Measurements from ENCODE around the gene FSIP1.

Gene FSIP1

GRCh38 chr15:39625451-39625850 is 157.2 kb downstream of the FSIP1 start:
- in situ Hi-C loops (cut with HindIII; ENCODE audit: low sequenced_read_pairs), result no loop called here

GRCh38 chr15:39624806-39625205 is 157.8 kb downstream of the FSIP1 start:
- in situ Hi-C loops (cut with HindIII; ENCODE audit: low sequenced_read_pairs), result no loop called here

- in situ Hi-C loops (cut with HindIII; ENCODE audit: low sequenced_read_pairs), result no loop called here
Observed at GRCh38 chr15:39623529-39623931, 159.1 kb downstream of the FSIP1 start.

GRCh38 chr15:39622660-39623516 is 159.8 kb downstream of the FSIP1 start:
- in situ Hi-C loops (cut with HindIII; ENCODE audit: low sequenced_read_pairs), result no loop called here

- in situ Hi-C loops (cut with HindIII; ENCODE audit: low sequenced_read_pairs), result no loop called here
Observed at GRCh38 chr15:39621976-39622375, 160.7 kb downstream of the FSIP1 start.

- in situ Hi-C loops (cut with HindIII; ENCODE audit: low sequenced_read_pairs), result no loop called here
Observed at GRCh38 chr15:39621210-39621609, 161.4 kb downstream of the FSIP1 start.

GRCh38 chr15:39618063-39618823 is 164.4 kb downstream of the FSIP1 start:
- in situ Hi-C loops (cut with HindIII; ENCODE audit: low sequenced_read_pairs), result no loop called here

GRCh38 chr15:39616731-39617455 is 165.7 kb downstream of the FSIP1 start:
- in situ Hi-C loops (cut with HindIII; ENCODE audit: low sequenced_read_pairs), result no loop called here

- in situ Hi-C loops (cut with HindIII; ENCODE audit: low sequenced_read_pairs), result no loop called here
Observed at GRCh38 chr15:39613861-39614260, 168.8 kb downstream of the FSIP1 start.

GRCh38 chr15:39613271-39613670 is 169.4 kb downstream of the FSIP1 start:
- in situ Hi-C loops (cut with HindIII; ENCODE audit: low sequenced_read_pairs), result no loop called here

- in situ Hi-C loops (cut with HindIII; ENCODE audit: low sequenced_read_pairs), result no loop called here
Observed at GRCh38 chr15:39610665-39611064, 172.0 kb downstream of the FSIP1 start.

- in situ Hi-C loops (cut with HindIII; ENCODE audit: low sequenced_read_pairs), result loop anchor here (5.0 kb wide), 1 partner anchor 58 kb away; no protein-coding TSS in a partner anchor
Observed at GRCh38 chr15:39609166-39609916, 173.3 kb downstream of the FSIP1 start.

GRCh38 chr15:39608185-39609139 is 174.2 kb downstream of the FSIP1 start:
- in situ Hi-C loops (cut with HindIII; ENCODE audit: low sequenced_read_pairs), result loop anchor here (5.0 kb wide), 1 partner anchor 59 kb away; no protein-coding TSS in a partner anchor

- in situ Hi-C loops (cut with HindIII; ENCODE audit: low sequenced_read_pairs), result loop anchor here (5.0 kb wide), 1 partner anchor 62 kb away; no protein-coding TSS in a partner anchor
Observed at GRCh38 chr15:39605146-39605545, 177.5 kb downstream of the FSIP1 start.

GRCh38 chr15:39602143-39602542 is 180.5 kb downstream of the FSIP1 start:
- in situ Hi-C loops (cut with HindIII; ENCODE audit: low sequenced_read_pairs), result no loop called here

GRCh38 chr15:39599871-39600270 is 182.8 kb downstream of the FSIP1 start:
- in situ Hi-C loops (cut with HindIII; ENCODE audit: low sequenced_read_pairs), result no loop called here

GRCh38 chr15:39598958-39599845 is 183.4 kb downstream of the FSIP1 start:
- in situ Hi-C loops (cut with HindIII; ENCODE audit: low sequenced_read_pairs), result no loop called here

- in situ Hi-C loops (cut with HindIII; ENCODE audit: low sequenced_read_pairs), result no loop called here
Observed at GRCh38 chr15:39598186-39598850, 184.3 kb downstream of the FSIP1 start.

Measured in endothelial cell of hepatic sinusoid (primary cell).